BLaER1 treated with 17β-estradiol and CSF1 and Interleukin-3, amounts not matched to agents 10 nM and 100 nM (cell line): ENCODE measurements around the gene SORCS2.

Source experiments
- H3K27ac ChIP-seq, 11 experiments: shearing (Covaris generic); formaldehyde crosslinking; 2 replicates each; pipeline ENCODE4 v1.8.1; 2022
- H3K27me3 ChIP-seq, 11 experiments: shearing (Covaris generic); formaldehyde crosslinking; 2 replicates each; pipeline ENCODE4 v1.8.1; 2022
- H3K36me3 ChIP-seq, 11 experiments: shearing (Covaris generic); formaldehyde crosslinking; 2 replicates each; pipeline ENCODE4 v1.8.1; 2022
- H3K4me1 ChIP-seq, 10 experiments: shearing (Covaris generic); formaldehyde crosslinking; 2 replicates each; pipeline ENCODE4 v1.8.1; 2022
- H3K4me2 ChIP-seq, 11 experiments: shearing (Covaris generic); formaldehyde crosslinking; 2 replicates each; pipeline ENCODE4 v1.8.1; 2022
- H3K4me3 ChIP-seq, 10 experiments: shearing (Covaris generic); formaldehyde crosslinking; 2 replicates each; pipeline ENCODE4 v1.8.1; 2022
- H3K9ac ChIP-seq, 11 experiments: shearing (Covaris generic); formaldehyde crosslinking; 2 replicates each; pipeline ENCODE4 v1.8.1; 2022
- H3K9me3 ChIP-seq, 11 experiments: shearing (Covaris generic); formaldehyde crosslinking; replicated peaks in 1 of 11; 2 replicates each; pipeline ENCODE4 v1.8.1; 2022
- H4K20me1 ChIP-seq, 11 experiments: shearing (Covaris generic); formaldehyde crosslinking; 2 replicates each; pipeline ENCODE4 v1.8.1; 2022
- Cebpa-rat ChIP-seq, 11 experiments: shearing (Covaris generic); IDR thresholded peaks; 2 replicates each; pipeline ENCODE4 v1.8.1; 2022

The SORCS2 gene

GRCh38 chr4:7237873-7238272 is 45.5 kb downstream of the SORCS2 start:
- Histone ChIP-seq H4K20me1 (peaks cover 0 to 15% (median 0%) of the 10 kb centered on the region in 11 experiments; a peak in 4 of 22 replicates), H3K27me3 (peaks cover 0 to 8% (median 0%) of the 10 kb centered on the region in 11 experiments; a peak in 3 of 22 replicates), H3K9ac (no peak overlapping the region), H3K36me3 (no peaks in the 10 kb centered on the region), H3K4me1 (peaks cover 0 to 43% (median 19%) of the 10 kb centered on the region in 10 experiments; a peak in 17 of 20 replicates), H3K4me2 (no peak overlapping the region), H3K27ac (no peak overlapping the region), H3K9me3 (peaks cover 0 to 16% (median 7%) of the 10 kb centered on the region in 11 experiments; a peak in 16 of 22 replicates), H3K4me3 (no peak overlapping the region)
- TF ChIP-seq Cebpa-rat (IDR thresholded peaks at IDR 0.05): no peak

GRCh38 chr4:7238300-7238960 is 46.1 kb downstream of the SORCS2 start:
- no peak overlapping the region for H3K4me3 ChIP-seq
- no peaks in the 10 kb centered on the region for H3K36me3 ChIP-seq
- TF ChIP-seq Cebpa-rat (IDR thresholded peaks at IDR 0.05): no peak
- peaks cover 0 to 8% (median 0%) of the 10 kb centered on the region in 11 experiments; a peak in 3 of 22 replicates for H3K27me3 ChIP-seq
- H3K9me3 ChIP-seq: peaks cover 0 to 16% (median 7%) of the 10 kb centered on the region in 11 experiments; a peak in 16 of 22 replicates
- peak overlapping the region in 2 of 11 experiments; percentile 29 to 34; a peak in 3 of 22 replicates for H3K9ac ChIP-seq
- no peak overlapping the region for H3K27ac ChIP-seq
- peaks cover 0 to 43% (median 19%) of the 10 kb centered on the region in 10 experiments; a peak in 17 of 20 replicates for H3K4me1 ChIP-seq
- H3K4me2 ChIP-seq: peak overlapping the region in 9 of 11 experiments; percentile 39 to 83 (median 67); a peak in 17 of 22 replicates
- H4K20me1 ChIP-seq: peaks cover 0 to 19% (median 0%) of the 10 kb centered on the region in 11 experiments; a peak in 4 of 22 replicates

- Histone ChIP-seq H3K27ac (no peak overlapping the region), H3K27me3 (peaks cover 0 to 8% (median 0%) of the 10 kb centered on the region in 11 experiments; a peak in 3 of 22 replicates), H3K4me2 (peak overlapping the region in 10 of 11 experiments; percentile 16 to 83 (median 66); a peak in 18 of 22 replicates), H4K20me1 (peaks cover 0 to 23% (median 0%) of the 10 kb centered on the region in 11 experiments; a peak in 4 of 22 replicates), H3K4me1 (peaks cover 0 to 40% (median 19%) of the 10 kb centered on the region in 10 experiments; a peak in 17 of 20 replicates), H3K9me3 (peaks cover 0 to 16% (median 7%) of the 10 kb centered on the region in 11 experiments; a peak in 16 of 22 replicates), H3K4me3 (no peak overlapping the region), H3K9ac (peak overlapping the region in 4 of 11 experiments; percentile 4 to 56 (median 32); a peak in 7 of 22 replicates), H3K36me3 (no peaks in the 10 kb centered on the region)
- TF ChIP-seq Cebpa-rat (IDR thresholded peaks at IDR 0.05): no peak
Observed at GRCh38 chr4:7239101-7239820, 46.9 kb downstream of the SORCS2 start.

GRCh38 chr4:7239844-7240243 is 47.5 kb downstream of the SORCS2 start:
- TF ChIP-seq Cebpa-rat (IDR thresholded peaks at IDR 0.05): no peak
- Histone ChIP-seq H4K20me1 (peaks cover 0 to 22% (median 0%) of the 10 kb centered on the region in 11 experiments; a peak in 3 of 22 replicates), H3K4me2 (peak overlapping the region in 9 of 11 experiments; percentile 39 to 83 (median 67); a peak in 18 of 22 replicates), H3K9me3 (peaks cover 0 to 16% (median 7%) of the 10 kb centered on the region in 11 experiments; a peak in 16 of 22 replicates), H3K9ac (peak overlapping the region in 2 of 11 experiments; percentile 34 to 56; a peak in 2 of 22 replicates), H3K4me3 (no peak overlapping the region), H3K4me1 (peaks cover 0 to 34% (median 19%) of the 10 kb centered on the region in 10 experiments; a peak in 17 of 20 replicates), H3K36me3 (no peaks in the 10 kb centered on the region), H3K27me3 (peaks cover 0 to 8% (median 0%) of the 10 kb centered on the region in 11 experiments; a peak in 3 of 22 replicates), H3K27ac (no peak overlapping the region)

GRCh38 chr4:7240306-7240705 is 48.0 kb downstream of the SORCS2 start:
- peaks cover 0 to 8% (median 0%) of the 10 kb centered on the region in 11 experiments; a peak in 3 of 22 replicates for H3K27me3 ChIP-seq
- TF ChIP-seq Cebpa-rat (IDR thresholded peaks at IDR 0.05): no peak
- no peaks in the 10 kb centered on the region for H3K36me3 ChIP-seq
- no peak overlapping the region for H3K4me3 ChIP-seq
- peaks cover 0 to 24% (median 0%) of the 10 kb centered on the region in 11 experiments; a peak in 3 of 22 replicates for H4K20me1 ChIP-seq
- peaks cover 0 to 16% (median 7%) of the 10 kb centered on the region in 11 experiments; a peak in 16 of 22 replicates for H3K9me3 ChIP-seq
- no peak overlapping the region for H3K9ac ChIP-seq
- H3K27ac ChIP-seq: no peak overlapping the region
- peaks cover 0 to 33% (median 19%) of the 10 kb centered on the region in 10 experiments; a peak in 17 of 20 replicates for H3K4me1 ChIP-seq
- peak overlapping the region in 9 of 11 experiments; percentile 39 to 83 (median 67); a peak in 14 of 22 replicates for H3K4me2 ChIP-seq

- H3K9ac ChIP-seq: no peak overlapping the region
- no peak overlapping the region for H3K4me3 ChIP-seq
- H4K20me1 ChIP-seq: peaks cover 0 to 24% (median 0%) of the 10 kb centered on the region in 11 experiments; a peak in 5 of 22 replicates
- no peak overlapping the region for H3K27ac ChIP-seq
- H3K9me3 ChIP-seq: peaks cover 0 to 16% (median 7%) of the 10 kb centered on the region in 11 experiments; a peak in 16 of 22 replicates
- H3K4me1 ChIP-seq: peaks cover 0 to 33% (median 20%) of the 10 kb centered on the region in 10 experiments; a peak in 17 of 20 replicates
- no peaks in the 10 kb centered on the region for H3K36me3 ChIP-seq
- no peak for TF ChIP-seq Cebpa-rat (IDR thresholded peaks at IDR 0.05)
- H3K4me2 ChIP-seq: no peak overlapping the region
- peaks cover 0 to 8% (median 0%) of the 10 kb centered on the region in 11 experiments; a peak in 3 of 22 replicates for H3K27me3 ChIP-seq
Observed at GRCh38 chr4:7241597-7242125, 49.3 kb downstream of the SORCS2 start.

- Histone ChIP-seq H3K27ac (no peak overlapping the region), H3K4me3 (no peak overlapping the region), H3K4me2 (no peak overlapping the region), H3K4me1 (peaks cover 0 to 34% (median 27%) of the 10 kb centered on the region in 10 experiments; a peak in 17 of 20 replicates), H4K20me1 (peaks cover 0 to 24% (median 0%) of the 10 kb centered on the region in 11 experiments; a peak in 5 of 22 replicates), H3K36me3 (no peaks in the 10 kb centered on the region), H3K9ac (no peak overlapping the region), H3K27me3 (peaks cover 0 to 8% (median 0%) of the 10 kb centered on the region in 11 experiments; a peak in 3 of 22 replicates), H3K9me3 (peaks cover 0 to 14% (median 7%) of the 10 kb centered on the region in 11 experiments; a peak in 16 of 22 replicates)
- no peak for TF ChIP-seq Cebpa-rat (IDR thresholded peaks at IDR 0.05)
Observed at GRCh38 chr4:7242766-7243165, 50.4 kb downstream of the SORCS2 start.
